Stimulated activated CD4-positive, alpha-beta T cell treated with anti-CD3 and anti-CD28 coated beads, Interleukin-12 subunit alpha, Interleukin-12 subunit beta, amount 100 ng/mL, for 24 hours (primary cell): ENCODE data around the gene CKB.
A peak's percentile ranks its signal among the peaks of the same experiment; 100 is the strongest.
"Not testable (repeated sequence)": the region's sequence is repeated elsewhere in the genome, so short reads cannot be mapped to it uniquely, and the experiment has no call there.

ENCODE experiments used
- DNase-seq, 2 experiments: peaks; one replicate each; pipeline ENCODE4 v3.0.0-alpha.2; 2020; ENCODE audit warnings: low read depth in 2 of 2

Gene CKB

DNA sequence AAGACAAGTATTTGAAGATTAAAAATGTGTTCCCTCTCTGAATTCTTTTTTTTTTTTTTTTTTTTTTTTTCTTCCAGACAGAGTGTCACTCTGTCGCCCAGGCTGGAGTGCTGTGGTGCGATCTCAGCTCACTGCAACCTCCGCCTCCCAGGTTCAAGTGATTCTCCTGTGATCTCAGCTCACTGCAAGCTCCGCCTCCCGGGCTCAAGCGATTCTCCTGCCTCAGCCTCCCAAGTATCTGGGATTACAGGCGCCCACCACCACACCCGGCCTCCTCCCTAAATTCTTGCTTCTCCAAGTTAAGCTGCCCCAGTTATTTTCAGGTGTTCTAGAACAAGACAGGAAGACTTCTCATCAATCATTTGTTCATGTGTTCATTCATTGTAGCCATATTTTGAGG lies 10.4 kb downstream of the CKB start:
- not testable (repeated sequence) for DNase-seq

DNA sequence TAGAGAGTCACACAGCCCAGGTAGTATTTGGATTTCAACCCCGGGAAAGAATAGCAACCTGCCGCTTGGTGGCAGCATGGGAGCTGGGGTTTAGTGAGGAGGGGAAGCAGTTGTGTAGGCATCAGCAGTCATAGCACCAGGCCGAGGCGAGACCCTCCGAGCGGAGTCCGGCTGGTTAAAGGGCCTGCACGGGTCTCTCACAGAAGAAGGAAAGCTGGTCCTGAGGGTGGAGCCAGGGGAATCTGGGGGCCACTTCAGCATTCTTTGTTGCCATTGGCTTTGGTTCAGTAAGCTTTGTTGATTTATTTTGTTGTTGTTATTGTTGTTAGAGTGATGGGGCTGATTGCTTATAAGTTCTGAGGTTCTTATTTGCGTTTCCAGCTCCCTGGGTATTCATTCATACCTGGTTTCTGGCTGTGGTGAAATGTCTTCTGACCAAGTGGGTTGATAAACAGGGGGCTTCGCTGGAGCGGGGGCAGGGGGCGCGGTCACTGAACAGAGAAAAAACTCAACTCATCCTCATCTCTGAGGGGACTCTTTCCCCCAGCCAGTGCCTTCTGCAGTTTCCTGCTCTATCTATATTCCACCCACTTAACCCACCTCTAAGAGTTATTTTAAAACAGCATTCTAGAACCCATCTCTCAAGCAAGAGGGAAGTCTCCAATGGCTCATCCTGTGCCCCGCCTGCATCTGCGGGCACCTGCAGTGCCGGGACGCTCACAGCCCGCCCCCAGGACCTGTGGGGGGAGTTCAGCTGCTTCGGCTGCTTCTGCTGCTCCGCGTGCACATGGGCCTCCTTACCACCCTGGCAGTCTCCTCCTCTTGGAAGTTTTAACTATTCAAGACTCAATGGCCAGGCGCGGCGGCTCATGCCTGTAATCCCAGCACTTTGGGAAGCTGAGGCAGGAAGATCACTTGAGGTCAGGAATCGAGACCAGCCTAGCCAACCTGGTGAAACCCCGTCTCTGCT lies 11.6 kb downstream of the CKB start:
- no peak for DNase-seq

DNA sequence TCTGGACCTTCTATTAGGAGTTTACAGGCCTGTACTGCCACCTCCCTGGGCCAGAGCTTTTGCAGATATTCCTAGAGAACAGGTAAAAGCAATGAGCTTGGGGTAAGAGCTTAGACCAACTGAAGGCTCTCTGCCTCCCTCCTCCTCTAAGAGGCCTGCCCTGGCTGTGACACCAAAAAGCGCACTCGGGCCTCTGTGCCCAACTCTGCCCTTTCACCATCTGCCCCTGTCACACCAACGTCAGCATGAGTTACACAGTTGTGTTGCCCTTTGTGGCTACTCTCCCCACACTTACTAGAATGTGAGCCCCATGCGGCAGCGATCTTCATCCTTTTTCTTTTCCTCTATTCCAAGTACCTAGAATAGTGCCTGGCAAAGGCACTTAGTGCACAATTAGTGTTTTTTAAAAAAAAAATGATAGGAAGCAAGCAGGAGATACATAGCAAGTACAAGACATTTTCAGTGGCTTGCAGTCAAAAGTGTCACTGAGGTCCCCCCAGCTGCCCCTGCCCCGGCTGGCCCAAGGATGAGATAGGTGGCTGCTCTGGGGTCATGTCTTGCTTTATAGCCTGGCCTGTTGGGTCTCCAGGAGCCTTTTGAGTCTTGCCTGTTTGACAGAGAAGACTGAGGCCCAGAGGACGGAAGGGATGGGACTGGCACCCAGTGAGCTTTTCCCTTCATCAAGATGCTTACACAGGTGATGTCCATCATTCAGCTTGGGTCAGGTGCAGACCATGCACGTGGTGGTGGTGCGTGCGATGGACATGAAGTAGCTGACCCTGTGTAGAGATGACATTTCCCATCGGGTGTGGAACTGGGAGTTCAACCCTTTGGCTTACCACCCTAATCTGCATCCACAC lies 12.5 kb downstream of the CKB start:
- DNase-seq: no peak

- no peak for DNase-seq
Measured at GRCh38 chr14:103508521-103509329, 13.9 kb downstream of the CKB start.

DNA sequence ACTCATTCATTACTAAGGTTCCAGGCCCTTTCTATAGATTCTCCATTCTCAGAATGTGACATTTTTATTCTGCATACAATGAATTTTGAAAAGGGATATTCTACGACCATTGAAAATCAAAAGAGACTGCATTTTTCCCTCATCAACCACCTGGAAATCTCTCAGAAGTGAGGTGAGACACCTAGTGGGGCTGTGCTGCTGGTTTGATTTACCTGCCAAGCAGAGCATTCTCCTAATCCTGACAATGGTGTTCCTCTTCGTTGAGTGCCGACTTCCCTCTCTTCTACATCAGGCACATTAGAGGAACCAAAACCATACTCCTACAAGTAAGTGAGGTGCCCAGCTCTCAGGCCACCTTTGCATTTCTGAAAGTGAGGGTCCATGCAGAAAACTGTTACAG lies 14.9 kb downstream of the CKB start:
- DNase-seq: no peak

DNA sequence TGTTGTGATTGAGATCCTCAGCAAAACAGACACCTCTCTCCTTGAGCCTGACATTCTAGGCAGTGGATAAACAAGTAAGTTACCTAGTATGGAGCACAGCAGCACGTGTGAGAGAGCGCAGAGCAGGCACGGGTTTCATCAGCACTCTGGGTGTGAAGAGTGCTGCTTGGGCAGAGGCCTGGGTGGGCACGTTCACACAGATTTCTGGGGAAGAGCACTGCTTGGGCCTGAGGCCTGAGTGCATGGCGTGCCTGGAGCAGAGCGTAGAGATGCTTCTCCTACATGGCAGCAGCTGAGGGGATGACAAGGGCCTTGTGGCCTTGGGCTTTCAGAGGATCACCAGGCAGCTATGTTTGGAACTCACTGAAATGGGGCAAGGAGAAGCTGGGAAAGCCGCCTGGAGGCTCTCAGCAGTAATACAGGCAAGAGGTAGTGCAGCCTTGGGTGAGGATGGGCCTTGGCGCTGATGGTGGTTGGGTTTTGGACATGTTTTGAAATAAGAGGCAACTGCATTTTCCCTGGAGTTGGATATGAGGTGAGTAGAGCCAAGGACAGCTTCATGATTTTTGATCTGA lies 17.6 kb downstream of the CKB start:
- DNase-seq: no peak

DNA sequence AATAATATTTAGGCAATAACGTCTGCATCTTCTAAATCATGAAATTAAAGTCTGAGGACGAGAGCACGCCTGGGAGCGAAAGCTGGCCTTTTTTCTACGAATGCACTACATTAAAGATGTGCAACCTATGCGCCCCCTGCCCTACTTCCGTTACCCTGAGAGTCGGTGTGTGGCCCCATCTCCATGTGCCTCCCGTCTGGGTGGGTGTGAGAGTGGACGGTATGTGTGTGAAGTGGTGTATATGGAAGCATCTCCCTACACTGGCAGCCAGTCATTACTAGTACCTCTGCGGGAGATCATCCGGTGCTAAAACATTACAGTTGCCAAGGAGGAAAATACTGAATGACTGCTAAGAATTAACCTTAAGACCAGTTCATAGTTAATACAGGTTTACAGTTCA lies 19.3 kb downstream of the CKB start:
- DNase-seq: no peak

DNA sequence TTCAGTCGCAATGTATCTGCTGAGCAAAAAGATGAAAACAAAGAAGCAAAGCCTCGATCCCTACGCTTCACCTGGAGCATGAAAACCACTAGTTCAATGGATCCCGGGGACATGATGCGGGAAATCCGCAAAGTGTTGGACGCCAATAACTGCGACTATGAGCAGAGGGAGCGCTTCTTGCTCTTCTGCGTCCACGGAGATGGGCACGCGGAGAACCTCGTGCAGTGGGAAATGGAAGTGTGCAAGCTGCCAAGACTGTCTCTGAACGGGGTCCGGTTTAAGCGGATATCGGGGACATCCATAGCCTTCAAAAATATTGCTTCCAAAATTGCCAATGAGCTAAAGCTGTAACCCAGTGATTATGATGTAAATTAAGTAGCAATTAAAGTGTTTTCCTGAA lies 19.8 kb downstream of the CKB start:
- no peak for DNase-seq

- no peak for DNase-seq
Measured at GRCh38 chr14:103501921-103502669, 20.5 kb downstream of the CKB start.

GRCh38 chr14:103501041-103501870 lies 21.4 kb downstream of the CKB start:
- DNase-seq: no peak

GRCh38 chr14:103500148-103500990 lies 22.3 kb downstream of the CKB start:
- DNase-seq: peak; percentile 47 to 77

DNA sequence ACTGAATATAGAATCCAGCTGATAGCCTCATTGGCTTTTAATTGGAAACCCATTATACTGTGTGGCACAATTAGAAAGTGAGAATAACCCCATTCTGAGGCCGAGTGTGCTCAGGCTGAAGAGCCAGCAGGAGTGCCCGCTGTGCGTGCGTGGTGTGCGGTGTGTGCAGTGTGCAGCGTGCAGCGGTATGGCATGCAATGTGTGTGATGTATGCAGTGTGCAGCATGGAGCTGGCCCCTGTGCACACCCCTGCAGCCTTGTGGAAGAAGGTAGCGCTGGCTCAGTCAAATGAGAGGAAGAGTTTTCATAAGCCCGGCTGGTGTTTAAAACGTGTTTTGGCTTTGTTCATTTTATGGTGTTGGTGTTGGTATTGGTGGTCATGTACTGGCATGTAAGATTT lies 22.9 kb downstream of the CKB start:
- no peak for DNase-seq

GRCh38 chr14:103496776-103497175 lies 25.9 kb downstream of the CKB start:
- DNase-seq: no peak

GRCh38 chr14:103495854-103496253 lies 26.8 kb downstream of the CKB start:
- no peak for DNase-seq

- DNase-seq: no peak
Measured at GRCh38 chr14:103492156-103492925, 30.3 kb downstream of the CKB start.

DNA sequence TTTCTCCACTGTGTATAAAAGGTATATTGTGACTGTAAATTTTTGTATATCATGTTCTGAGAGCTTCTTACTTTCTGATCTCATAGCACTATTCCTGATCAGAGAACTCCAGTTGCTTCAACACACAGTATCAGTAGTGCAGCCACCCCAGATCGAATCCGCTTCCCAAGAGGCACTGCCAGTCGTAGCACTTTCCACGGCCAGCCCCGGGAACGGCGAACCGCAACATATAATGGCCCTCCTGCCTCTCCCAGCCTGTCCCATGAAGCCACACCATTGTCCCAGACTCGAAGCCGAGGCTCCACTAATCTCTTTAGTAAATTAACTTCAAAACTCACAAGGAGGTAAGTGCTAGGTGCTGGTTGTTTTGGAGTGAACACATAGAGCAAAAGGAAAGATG lies 30.9 kb downstream of the CKB start:
- DNase-seq: no peak

GRCh38 chr14:103489621-103490020 lies 33.0 kb downstream of the CKB start:
- no peak for DNase-seq

- no peak for DNase-seq
Measured at GRCh38 chr14:103488960-103489359, 33.7 kb downstream of the CKB start.
